ENCODE measurements around the gene SLC26A2.

SLC26A2 gene

DNA sequence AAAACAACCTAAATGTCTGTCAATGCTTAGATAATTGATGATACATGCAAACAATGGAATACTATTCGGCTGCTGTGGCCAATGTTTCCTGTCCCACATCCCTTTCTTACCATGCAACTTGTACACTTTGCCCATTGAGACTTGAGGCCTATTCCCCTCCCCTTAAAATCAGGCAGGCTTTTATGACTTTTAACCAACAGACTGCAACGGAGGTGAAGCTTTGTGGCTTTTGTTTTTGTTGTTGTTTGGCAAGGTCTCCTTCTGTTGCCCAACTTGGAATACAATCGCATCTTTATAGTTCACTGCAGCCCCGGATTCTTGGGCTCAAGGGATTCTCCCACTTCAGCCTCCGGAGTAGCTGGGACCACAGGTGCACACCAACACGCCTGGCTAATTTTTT lies 5.8 kb upstream of the SLC26A2 start:
- CTCF ChIA-PET = interaction anchor here (0.6 to 0.7 kb wide), 2 partner anchors 29 to 312 kb away, joined by 3 read pairs; no protein-coding TSS in a partner anchor
- H3K4me3 ChIP-seq (ENCODE audit: low read depth, low read length) = no peak overlapping the region
- H3K4me1 ChIP-seq (ENCODE audit: control insufficient read depth, insufficient read depth, low read length) = peaks cover 7% of the 10 kb centered on the region; the same call in 1 of the 2 replicates
- POLR2A ChIA-PET = no interaction called here
- no peak overlapping the region for H3K27ac ChIP-seq (ENCODE audit: extremely low read depth, low read depth, low read length)
- H3K9me3 ChIP-seq (ENCODE audit: control insufficient read depth, insufficient read depth, low read depth, low read length) = no peaks in the 10 kb centered on the region
- H3K36me3 ChIP-seq (ENCODE audit: control insufficient read depth in 2 of 2, insufficient read depth in 1 of 2, low read length in 2 of 2) = no peaks in the 10 kb centered on the region
- TF ChIP-seq ZSCAN23 (tag by site-specific recombination; IDR thresholded peaks at IDR 0.05) = no peak
- TF ChIP-seq ZNF48 (tag by site-specific recombination; IDR thresholded peaks at IDR 0.05) = no peak
- no peak for TF ChIP-seq ZBTB21 (tag by site-specific recombination; IDR thresholded peaks at IDR 0.05)
- TF ChIP-seq, protein P1, sequence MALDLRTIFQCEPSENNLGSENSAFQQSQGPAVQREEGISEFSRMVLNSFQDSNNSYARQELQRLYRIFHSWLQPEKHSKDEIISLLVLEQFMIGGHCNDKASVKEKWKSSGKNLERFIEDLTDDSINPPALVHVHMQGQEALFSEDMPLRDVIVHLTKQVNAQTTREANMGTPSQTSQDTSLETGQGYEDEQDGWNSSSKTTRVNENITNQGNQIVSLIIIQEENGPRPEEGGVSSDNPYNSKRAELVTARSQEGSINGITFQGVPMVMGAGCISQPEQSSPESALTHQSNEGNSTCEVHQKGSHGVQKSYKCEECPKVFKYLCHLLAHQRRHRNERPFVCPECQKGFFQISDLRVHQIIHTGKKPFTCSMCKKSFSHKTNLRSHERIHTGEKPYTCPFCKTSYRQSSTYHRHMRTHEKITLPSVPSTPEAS (tag by site-specific recombination; IDR thresholded peaks at IDR 0.05) = no peak
- TF ChIP-seq ZNF221 (tag by site-specific recombination; IDR thresholded peaks at IDR 0.05; ENCODE audit: borderline replicate concordance) = no peak
- no peak for TF ChIP-seq ZNF664 (tag by site-specific recombination; IDR thresholded peaks at IDR 0.05)
- TF ChIP-seq ZNF10 (tag by site-specific recombination; IDR thresholded peaks at IDR 0.05) = no peak
- TF ChIP-seq, protein P2, sequence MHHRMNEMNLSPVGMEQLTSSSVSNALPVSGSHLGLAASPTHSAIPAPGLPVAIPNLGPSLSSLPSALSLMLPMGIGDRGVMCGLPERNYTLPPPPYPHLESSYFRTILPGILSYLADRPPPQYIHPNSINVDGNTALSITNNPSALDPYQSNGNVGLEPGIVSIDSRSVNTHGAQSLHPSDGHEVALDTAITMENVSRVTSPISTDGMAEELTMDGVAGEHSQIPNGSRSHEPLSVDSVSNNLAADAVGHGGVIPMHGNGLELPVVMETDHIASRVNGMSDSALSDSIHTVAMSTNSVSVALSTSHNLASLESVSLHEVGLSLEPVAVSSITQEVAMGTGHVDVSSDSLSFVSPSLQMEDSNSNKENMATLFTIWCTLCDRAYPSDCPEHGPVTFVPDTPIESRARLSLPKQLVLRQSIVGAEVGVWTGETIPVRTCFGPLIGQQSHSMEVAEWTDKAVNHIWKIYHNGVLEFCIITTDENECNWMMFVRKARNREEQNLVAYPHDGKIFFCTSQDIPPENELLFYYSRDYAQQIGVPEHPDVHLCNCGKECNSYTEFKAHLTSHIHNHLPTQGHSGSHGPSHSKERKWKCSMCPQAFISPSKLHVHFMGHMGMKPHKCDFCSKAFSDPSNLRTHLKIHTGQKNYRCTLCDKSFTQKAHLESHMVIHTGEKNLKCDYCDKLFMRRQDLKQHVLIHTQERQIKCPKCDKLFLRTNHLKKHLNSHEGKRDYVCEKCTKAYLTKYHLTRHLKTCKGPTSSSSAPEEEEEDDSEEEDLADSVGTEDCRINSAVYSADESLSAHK (tag by site-specific recombination; IDR thresholded peaks at IDR 0.05) = no peak
- TF ChIP-seq, protein P3, sequence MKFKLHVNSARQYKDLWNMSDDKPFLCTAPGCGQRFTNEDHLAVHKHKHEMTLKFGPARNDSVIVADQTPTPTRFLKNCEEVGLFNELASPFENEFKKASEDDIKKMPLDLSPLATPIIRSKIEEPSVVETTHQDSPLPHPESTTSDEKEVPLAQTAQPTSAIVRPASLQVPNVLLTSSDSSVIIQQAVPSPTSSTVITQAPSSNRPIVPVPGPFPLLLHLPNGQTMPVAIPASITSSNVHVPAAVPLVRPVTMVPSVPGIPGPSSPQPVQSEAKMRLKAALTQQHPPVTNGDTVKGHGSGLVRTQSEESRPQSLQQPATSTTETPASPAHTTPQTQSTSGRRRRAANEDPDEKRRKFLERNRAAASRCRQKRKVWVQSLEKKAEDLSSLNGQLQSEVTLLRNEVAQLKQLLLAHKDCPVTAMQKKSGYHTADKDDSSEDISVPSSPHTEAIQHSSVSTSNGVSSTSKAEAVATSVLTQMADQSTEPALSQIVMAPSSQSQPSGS (tag by site-specific recombination; IDR thresholded peaks at IDR 0.05; ENCODE audit: low read depth) = no peak
- TF ChIP-seq ZNF843 (tag by site-specific recombination; IDR thresholded peaks at IDR 0.05) = no peak
- no peak for TF ChIP-seq ZNF548 (tag by site-specific recombination; IDR thresholded peaks at IDR 0.05)
- no peak for TF ChIP-seq ZBTB8A (tag by site-specific recombination; IDR thresholded peaks at IDR 0.05)
- TF ChIP-seq, protein P4, sequence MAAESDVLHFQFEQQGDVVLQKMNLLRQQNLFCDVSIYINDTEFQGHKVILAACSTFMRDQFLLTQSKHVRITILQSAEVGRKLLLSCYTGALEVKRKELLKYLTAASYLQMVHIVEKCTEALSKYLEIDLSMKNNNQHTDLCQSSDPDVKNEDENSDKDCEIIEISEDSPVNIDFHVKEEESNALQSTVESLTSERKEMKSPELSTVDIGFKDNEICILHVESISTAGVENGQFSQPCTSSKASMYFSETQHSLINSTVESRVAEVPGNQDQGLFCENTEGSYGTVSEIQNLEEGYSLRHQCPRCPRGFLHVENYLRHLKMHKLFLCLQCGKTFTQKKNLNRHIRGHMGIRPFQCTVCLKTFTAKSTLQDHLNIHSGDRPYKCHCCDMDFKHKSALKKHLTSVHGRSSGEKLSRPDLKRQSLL (tag by site-specific recombination; IDR thresholded peaks at IDR 0.05) = no peak
- no peak for TF ChIP-seq ZNF404 (tag by site-specific recombination; IDR thresholded peaks at IDR 0.05)
- TF ChIP-seq ZNF549 (tag by site-specific recombination; IDR thresholded peaks at IDR 0.05) = no peak
- no peak for TF ChIP-seq ZNF776 (tag by site-specific recombination; IDR thresholded peaks at IDR 0.05; ENCODE audit: borderline replicate concordance)
- TF ChIP-seq, protein P5, sequence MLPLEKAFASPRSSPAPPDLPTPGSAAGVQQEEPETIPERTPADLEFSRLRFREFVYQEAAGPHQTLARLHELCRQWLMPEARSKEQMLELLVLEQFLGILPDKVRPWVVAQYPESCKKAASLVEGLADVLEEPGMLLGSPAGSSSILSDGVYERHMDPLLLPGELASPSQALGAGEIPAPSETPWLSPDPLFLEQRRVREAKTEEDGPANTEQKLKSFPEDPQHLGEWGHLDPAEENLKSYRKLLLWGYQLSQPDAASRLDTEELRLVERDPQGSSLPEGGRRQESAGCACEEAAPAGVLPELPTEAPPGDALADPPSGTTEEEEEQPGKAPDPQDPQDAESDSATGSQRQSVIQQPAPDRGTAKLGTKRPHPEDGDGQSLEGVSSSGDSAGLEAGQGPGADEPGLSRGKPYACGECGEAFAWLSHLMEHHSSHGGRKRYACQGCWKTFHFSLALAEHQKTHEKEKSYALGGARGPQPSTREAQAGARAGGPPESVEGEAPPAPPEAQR (tag by site-specific recombination; IDR thresholded peaks at IDR 0.05) = no peak

DNA sequence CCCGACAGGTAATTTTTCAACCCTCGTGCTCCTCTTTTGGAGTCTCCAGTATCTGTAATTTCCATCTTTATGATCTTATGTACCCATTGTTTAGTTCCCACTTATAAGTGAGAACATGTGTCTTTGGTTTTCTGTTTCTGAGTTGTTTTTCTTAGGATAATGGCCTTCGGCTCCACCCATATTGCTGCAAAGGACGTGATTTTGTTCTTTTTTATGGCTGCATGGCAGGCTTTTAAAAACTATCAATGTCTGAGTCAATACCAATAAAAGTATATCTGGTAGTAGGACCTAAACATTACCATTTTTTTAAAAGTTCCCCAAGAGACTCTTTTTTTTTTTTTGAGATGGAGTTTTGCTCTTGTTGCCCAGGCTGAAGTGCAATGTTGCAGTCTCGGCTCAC lies 3.9 kb upstream of the SLC26A2 start:
- H3K4me3 ChIP-seq (ENCODE audit: low read depth, low read length) = no peak overlapping the region
- H3K9me3 ChIP-seq (ENCODE audit: control insufficient read depth, insufficient read depth, low read depth, low read length) = no peaks in the 10 kb centered on the region
- H3K4me1 ChIP-seq (ENCODE audit: control insufficient read depth, insufficient read depth, low read length) = peaks cover 7% of the 10 kb centered on the region; the same call in 1 of the 2 replicates
- CTCF ChIA-PET = interaction anchor here (1.1 to 6.8 kb wide), 2 partner anchors 34 to 119 kb away, joined by 3 to 175 read pairs; no protein-coding TSS in a partner anchor
- no peaks in the 10 kb centered on the region for H3K36me3 ChIP-seq (ENCODE audit: control insufficient read depth in 2 of 2, insufficient read depth in 1 of 2, low read length in 2 of 2)
- POLR2A ChIA-PET = interaction anchor here (0.7 kb wide), 1 partner anchor 43 kb away, joined by 4 read pairs; no protein-coding TSS in a partner anchor
- no peak overlapping the region for H3K27ac ChIP-seq (ENCODE audit: extremely low read depth, low read depth, low read length)
- TF ChIP-seq PRDM1 (tag by site-specific recombination; IDR thresholded peaks at IDR 0.05) (no peak), OVOL3 (tag by site-specific recombination; IDR thresholded peaks at IDR 0.05) (no peak), ZNF114 (tag by site-specific recombination; IDR thresholded peaks at IDR 0.05) (no peak), OSR2 (tag by site-specific recombination; IDR thresholded peaks at IDR 0.05) (peak; percentile 29; the same call in 1 of the 2 replicates)
- TF ChIP-seq, protein P6, sequence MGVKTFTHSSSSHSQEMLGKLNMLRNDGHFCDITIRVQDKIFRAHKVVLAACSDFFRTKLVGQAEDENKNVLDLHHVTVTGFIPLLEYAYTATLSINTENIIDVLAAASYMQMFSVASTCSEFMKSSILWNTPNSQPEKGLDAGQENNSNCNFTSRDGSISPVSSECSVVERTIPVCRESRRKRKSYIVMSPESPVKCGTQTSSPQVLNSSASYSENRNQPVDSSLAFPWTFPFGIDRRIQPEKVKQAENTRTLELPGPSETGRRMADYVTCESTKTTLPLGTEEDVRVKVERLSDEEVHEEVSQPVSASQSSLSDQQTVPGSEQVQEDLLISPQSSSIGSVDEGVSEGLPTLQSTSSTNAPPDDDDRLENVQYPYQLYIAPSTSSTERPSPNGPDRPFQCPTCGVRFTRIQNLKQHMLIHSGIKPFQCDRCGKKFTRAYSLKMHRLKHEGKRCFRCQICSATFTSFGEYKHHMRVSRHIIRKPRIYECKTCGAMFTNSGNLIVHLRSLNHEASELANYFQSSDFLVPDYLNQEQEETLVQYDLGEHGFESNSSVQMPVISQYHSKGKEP (tag by site-specific recombination; IDR thresholded peaks at IDR 0.05) = 0 out of 2 replicates have a peak, but pooled peaks have one; percentile 11
- TF ChIP-seq, protein P1 (tag by site-specific recombination; IDR thresholded peaks at IDR 0.05) = no peak
- TF ChIP-seq, protein P7, sequence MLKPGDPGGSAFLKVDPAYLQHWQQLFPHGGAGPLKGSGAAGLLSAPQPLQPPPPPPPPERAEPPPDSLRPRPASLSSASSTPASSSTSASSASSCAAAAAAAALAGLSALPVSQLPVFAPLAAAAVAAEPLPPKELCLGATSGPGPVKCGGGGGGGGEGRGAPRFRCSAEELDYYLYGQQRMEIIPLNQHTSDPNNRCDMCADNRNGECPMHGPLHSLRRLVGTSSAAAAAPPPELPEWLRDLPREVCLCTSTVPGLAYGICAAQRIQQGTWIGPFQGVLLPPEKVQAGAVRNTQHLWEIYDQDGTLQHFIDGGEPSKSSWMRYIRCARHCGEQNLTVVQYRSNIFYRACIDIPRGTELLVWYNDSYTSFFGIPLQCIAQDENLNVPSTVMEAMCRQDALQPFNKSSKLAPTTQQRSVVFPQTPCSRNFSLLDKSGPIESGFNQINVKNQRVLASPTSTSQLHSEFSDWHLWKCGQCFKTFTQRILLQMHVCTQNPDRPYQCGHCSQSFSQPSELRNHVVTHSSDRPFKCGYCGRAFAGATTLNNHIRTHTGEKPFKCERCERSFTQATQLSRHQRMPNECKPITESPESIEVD (tag by site-specific recombination; IDR thresholded peaks at IDR 0.05) = peak; percentile 80

Data from HEK293 (cell line).